ENCODE measurements around the gene ARSG. TPM values are rescaled to one million over a fixed set of nuclear protein-coding genes. Genes with fewer than 3 reads are reported as not detected.

Gene ARSG
- total and polyA plus RNA-seq, 5 experiments from 2014 or later: 10.4 to 15.1 (median 12.9) TPM

GRCh38 chr17:68460146-68460545 lies 168.9 kb downstream of the ARSG start:
- DNase-seq: no peak
- POLR2A ChIA-PET: interaction anchor here (0.6 to 5.8 kb wide), 6 partner anchors 163 to 255 kb away, joined by 3 to 55 read pairs (median 4); partner anchors contain the start of genes ARSG and SLC16A6
- Mint-ChIP-seq H3K4me3 (peak overlapping the region in 4 of 10 donors; percentile 24 to 64 (median 46)), H3K27ac (peak overlapping the region; percentile 17 to 89 (median 66)), H3K27me3 (no peaks in the 10 kb centered on the region), H3K9me3 (no peaks in the 10 kb centered on the region), H3K4me1 (peaks cover 18 to 66% (median 51%) of the 10 kb centered on the region in 4 donors), H3K36me3 (no peaks in the 10 kb centered on the region)
- ATAC-seq: no peak

GRCh38 chr17:68460715-68461114 lies 169.4 kb downstream of the ARSG start:
- Mint-ChIP-seq H3K36me3 (no peaks in the 10 kb centered on the region), H3K9me3 (no peaks in the 10 kb centered on the region), H3K27ac (peak overlapping the region; percentile 17 to 89 (median 66)), H3K4me3 (peak overlapping the region in 8 of 10 donors; percentile 16 to 64 (median 37)), H3K4me1 (peaks cover 18 to 63% (median 50%) of the 10 kb centered on the region in 4 donors), H3K27me3 (no peaks in the 10 kb centered on the region)
- POLR2A ChIA-PET: interaction anchor here (0.6 to 5.8 kb wide), 6 partner anchors 164 to 256 kb away, joined by 3 to 55 read pairs (median 4); partner anchors contain the start of genes ARSG and SLC16A6
- ATAC-seq (peak in 1 of 2 donors; percentile 7), DNase-seq (peak in 6 of 10 donors; percentile 24 to 74 (median 52))

GRCh38 chr17:68461122-68461539 lies 169.8 kb downstream of the ARSG start:
- no peaks in the 10 kb centered on the region for H3K9me3 Mint-ChIP-seq
- POLR2A ChIA-PET: interaction anchor here (1.0 to 5.8 kb wide), 5 partner anchors 164 to 256 kb away, joined by 3 to 55 read pairs (median 7); partner anchors contain the start of genes ARSG and SLC16A6
- H3K4me1 Mint-ChIP-seq: peaks cover 18 to 62% (median 48%) of the 10 kb centered on the region in 4 donors
- no peaks in the 10 kb centered on the region for H3K27me3 Mint-ChIP-seq
- ATAC-seq (no peak), DNase-seq (no peak)
- H3K27ac Mint-ChIP-seq: peak overlapping the region in 6 of 10 donors; percentile 42 to 89 (median 76)
- H3K4me3 Mint-ChIP-seq: peak overlapping the region in 2 of 10 donors; percentile 38 to 58
- no peaks in the 10 kb centered on the region for H3K36me3 Mint-ChIP-seq

- Mint-ChIP-seq H3K4me3 (peak overlapping the region in 2 of 10 donors; percentile 4 to 56), H3K27me3 (no peaks in the 10 kb centered on the region), H3K27ac (peak overlapping the region in 5 of 10 donors; percentile 1 to 80 (median 73)), H3K4me1 (peaks cover 18 to 58% (median 46%) of the 10 kb centered on the region in 4 donors), H3K36me3 (no peaks in the 10 kb centered on the region), H3K9me3 (no peaks in the 10 kb centered on the region)
- POLR2A ChIA-PET: interaction anchor here (1.3 to 1.5 kb wide), 2 partner anchors 165 to 170 kb away, joined by 4 to 7 read pairs; partner anchors contain the start of genes ARSG and SLC16A6
- DNase-seq (no peak), ATAC-seq (no peak)
Measured at GRCh38 chr17:68461589-68461988, 170.3 kb downstream of the ARSG start.

GRCh38 chr17:68462381-68463210 lies 171.3 kb downstream of the ARSG start:
- ATAC-seq (peak; percentile 79 to 83), DNase-seq (peak; percentile 15 to 84 (median 70))
- Mint-ChIP-seq H3K4me1 (peaks cover 18 to 54% (median 42%) of the 10 kb centered on the region in 4 donors), H3K36me3 (no peaks in the 10 kb centered on the region), H3K9me3 (no peaks in the 10 kb centered on the region), H3K4me3 (peak overlapping the region in 3 of 10 donors; percentile 3 to 58 (median 9)), H3K27ac (peak overlapping the region in 4 of 10 donors; percentile 50 to 80 (median 63)), H3K27me3 (peaks cover 0 to 2% (median 0%) of the 10 kb centered on the region in 5 donors)
- POLR2A ChIA-PET: interaction anchor here (1.5 kb wide), 1 partner anchor 171 kb away, joined by 7 read pairs; the partner anchor contains the start of genes ARSG and SLC16A6

- peak overlapping the region in 2 of 10 donors; percentile 48 to 68 for H3K27ac Mint-ChIP-seq
- H3K9me3 Mint-ChIP-seq: no peaks in the 10 kb centered on the region
- H3K4me3 Mint-ChIP-seq: no peak overlapping the region
- DNase-seq: no peak
- H3K4me1 Mint-ChIP-seq: peaks cover 12 to 46% (median 36%) of the 10 kb centered on the region in 4 donors
- POLR2A ChIA-PET: interaction anchor here (0.6 to 1.1 kb wide), 2 partner anchors 21 to 172 kb away, joined by 3 to 4 read pairs; partner anchors contain the start of gene ARSG
- H3K27me3 Mint-ChIP-seq: peaks cover 0 to 6% (median 0%) of the 10 kb centered on the region in 5 donors
- H3K36me3 Mint-ChIP-seq: no peaks in the 10 kb centered on the region
- ATAC-seq: no peak
Measured at GRCh38 chr17:68463211-68464019, 172.1 kb downstream of the ARSG start.

- H3K4me3 Mint-ChIP-seq: no peak overlapping the region
- H3K4me1 Mint-ChIP-seq: peaks cover 0 to 4% (median 0%) of the 10 kb centered on the region in 4 donors
- no peaks in the 10 kb centered on the region for H3K9me3 Mint-ChIP-seq
- H3K36me3 Mint-ChIP-seq: no peaks in the 10 kb centered on the region
- H3K27ac Mint-ChIP-seq: no peak overlapping the region
- no peak for DNase-seq
- peaks cover 0 to 10% (median 0%) of the 10 kb centered on the region in 5 donors for H3K27me3 Mint-ChIP-seq
- POLR2A ChIA-PET: no interaction called here
- no peak for ATAC-seq
Measured at GRCh38 chr17:68468334-68468733, 177.0 kb downstream of the ARSG start.

GRCh38 chr17:68468788-68469187 lies 177.5 kb downstream of the ARSG start:
- ATAC-seq (no peak), DNase-seq (no peak)
- POLR2A ChIA-PET: no interaction called here
- Mint-ChIP-seq H3K27ac (no peak overlapping the region), H3K27me3 (peaks cover 0 to 10% (median 0%) of the 10 kb centered on the region in 5 donors), H3K36me3 (no peaks in the 10 kb centered on the region), H3K4me1 (peaks cover 0 to 4% (median 0%) of the 10 kb centered on the region in 4 donors), H3K4me3 (no peak overlapping the region), H3K9me3 (no peaks in the 10 kb centered on the region)

Small RNAs within 50 kb of the gene (microRNA-seq; reads per million reads assigned to microRNA genes)
- gene MIR635 (ENCODE audit: borderline microRNAs expressed): not detected

Other genes with a start within 250 kb of the ARSG start
- gene AMZ2, start 43.5 kb upstream of the ARSG start, total RNA-seq: 10 to 100 TPM; 72.4 to 72.7 TPM
- 100 to 1,000 TPM in 1 of 3 donors, 10 to 100 TPM in 2; 89.0 to 125 (median 94.6) TPM for gene AMZ2, start 43.5 kb upstream of the ARSG start, polyA plus RNA-seq
- 1 to 10 TPM; 6.4 to 6.9 TPM for gene SLC16A6, start 368 bp upstream of the ARSG start, total RNA-seq
- gene SLC16A6, start 368 bp upstream of the ARSG start, polyA plus RNA-seq: 1 to 10 TPM in 2 of 3 donors, under 1 TPM in 1; 0.61 to 2.6 (median 1.5) TPM
- 1 to 10 TPM; 3.2 to 3.5 TPM for gene WIPI1, start 166.0 kb downstream of the ARSG start, total RNA-seq
- 1 to 10 TPM; 2.5 to 8.3 (median 2.7) TPM for gene WIPI1, start 166.0 kb downstream of the ARSG start, polyA plus RNA-seq
- gene PRKAR1A, start 220.9 kb downstream of the ARSG start, total RNA-seq: 100 to 1,000 TPM; 145 to 157 TPM
- 100 to 1,000 TPM; 153 to 203 (median 175) TPM for gene PRKAR1A, start 220.9 kb downstream of the ARSG start, polyA plus RNA-seq

Measured in naive thymus-derived CD8-positive, alpha-beta T cell (primary cell).